A549 (cell line): Measurements from ENCODE around the gene EVI2A. TPM values are rescaled to one million over a fixed set of nuclear protein-coding genes. Genes with fewer than 3 reads are reported as not detected.

Experiments used
- ATAC-seq, 2 experiments: fragments of 200-7000 bp in 1 of 2; fragments of >200 bp in 1 of 2; cut with Nextera tagmentation in 1 of 2; cut with Tn5 transposase in 1 of 2; 3 replicates each; pipeline versions ENCODE4 v1.8.0 to v1.9.1; 2018 to 2020; ENCODE audit warnings: mild to moderate bottlenecking in 1 of 2, moderate library complexity in 1 of 2
- CTCF ChIA-PET: fragments of 300-600 bp; sonication (Branson Sonifier 250); formaldehyde crosslinking; extraction: SDS; loops from one replicate; lab custom pipeline; 2021; ENCODE audit warnings: antibody characterized with exemption, inconsistent platforms; lab: Yijun Ruan, JAX
- POLR2A ChIA-PET: fragments of 350-600 bp; formaldehyde crosslinking; extraction: SDS; loops from one replicate; lab custom pipeline; 2021; ENCODE audit warnings: antibody characterized with exemption, inconsistent platforms; lab: Yijun Ruan, JAX
- DNase-seq, 2 experiments: peaks; one replicate each; pipeline versions ENCODE4 v3.0.0 to v3.0.0-alpha.2; 2011 to 2016; ENCODE audit warnings: low read depth in 1 of 2, low spot score in 1 of 2
- FAIRE-seq: peaks from 2 replicates; lab custom pipeline; 2011; peaks lifted over from hg19 to GRCh38; lab: Jason Lieb, UNC
- H3K27ac ChIP-seq, 2 experiments: fragments of >200 bp; sonication (Bioruptor Twin); formaldehyde crosslinking; 3 replicates each; pipeline ENCODE4 v1.5.1; 2016 to 2017
- H3K4me1 ChIP-seq: fragments of >200 bp; sonication (Bioruptor Twin); formaldehyde crosslinking; 3 replicates; pipeline ENCODE4 v1.6.1; 2016
- H3K4me2 ChIP-seq: fragments of >200 bp; sonication (Bioruptor Twin); formaldehyde crosslinking; 3 replicates; pipeline ENCODE4 v1.6.1; 2016
- H3K4me3 ChIP-seq: fragments of >200 bp; sonication (Bioruptor Twin); formaldehyde crosslinking; 3 replicates; pipeline ENCODE4 v1.5.1; 2016
- H3K9me3 ChIP-seq: fragments of >200 bp; sonication (Bioruptor Twin); formaldehyde crosslinking; 3 replicates; pipeline ENCODE4 v1.6.1; 2016
- CBX2 ChIP-seq: fragments of 200-600 bp; sonication (generic); IDR thresholded peaks from 2 replicates; pipeline ENCODE4 v1.6.1; 2016; ENCODE audit warnings: low read depth, mild to moderate bottlenecking, borderline replicate concordance
- CBX8 ChIP-seq: fragments of 200-600 bp; sonication (generic); IDR thresholded peaks from 2 replicates; pipeline ENCODE4 v1.6.1; 2016
- CHD2 ChIP-seq: fragments of 150-350 bp; IDR thresholded peaks from 2 replicates; pipeline ENCODE4 v1.6.1; 2014; ENCODE audit warnings: low read length; ENCODE audit not compliant: partially characterized antibody
- EHF ChIP-seq: fragments of 250-450 bp; sonication (Bioruptor Pico); IDR thresholded peaks from 2 replicates; pipeline ENCODE4 v1.5.0; 2020; ENCODE audit warnings: mild to moderate bottlenecking
- FOSB ChIP-seq: fragments of 250-450 bp; sonication (Bioruptor Pico); IDR thresholded peaks from 2 replicates; pipeline ENCODE4 v1.5.0; 2020; ENCODE audit warnings: mild to moderate bottlenecking, moderate library complexity
- GATA3 ChIP-seq: IDR thresholded peaks from 2 replicates; pipeline ENCODE4 v1.6.1; 2012; ENCODE audit warnings: borderline replicate concordance
- HDAC2 ChIP-seq: fragments of 200-600 bp; sonication (generic); IDR thresholded peaks from 2 replicates; pipeline ENCODE4 v1.6.1; 2016
- HEYL ChIP-seq: fragments of 250-450 bp; sonication (Bioruptor Pico); IDR thresholded peaks from 2 replicates; pipeline ENCODE4 v1.8.0; 2021; ENCODE audit warnings: mild to moderate bottlenecking, moderate library complexity
- HMGXB4 ChIP-seq: fragments of 250-450 bp; sonication (Bioruptor Pico); IDR thresholded peaks from 2 replicates; pipeline ENCODE4 v1.5.0; 2021; ENCODE audit warnings: mild to moderate bottlenecking, moderate library complexity, borderline replicate concordance
- JUN ChIP-seq, 2 experiments: fragments of >200 bp; sonication (Bioruptor Twin); formaldehyde crosslinking; IDR thresholded peaks; 2 replicates in 1 of 2; 3 replicates in 1 of 2; pipeline ENCODE4 v1.6.1; 2016 to 2017
- JUNB ChIP-seq: fragments of >200 bp; sonication (Bioruptor Twin); formaldehyde crosslinking; IDR thresholded peaks from 2 replicates; pipeline ENCODE4 v1.6.1; 2016
- MAFK ChIP-seq: fragments of 450-650 bp; IDR thresholded peaks from 2 replicates; pipeline ENCODE4 v1.6.1; 2014; ENCODE audit not compliant: partially characterized antibody
- MYC ChIP-seq: IDR thresholded peaks from 2 replicates; pipeline ENCODE4 v1.6.1; 2012; ENCODE audit warnings: mild to moderate bottlenecking, inconsistent platforms, low read length, improper control_type of control experiment, borderline replicate concordance
- NPAS2 ChIP-seq: fragments of 250-450 bp; sonication (Bioruptor Pico); IDR thresholded peaks from 2 replicates; pipeline ENCODE4 v1.8.0; 2022; ENCODE audit warnings: mild to moderate bottlenecking, moderate library complexity, borderline replicate concordance
- NR3C1 ChIP-seq: fragments of >200 bp; sonication (Bioruptor Twin); formaldehyde crosslinking; IDR thresholded peaks from 3 replicates; pipeline ENCODE4 v1.6.1; 2017
- PHF8 ChIP-seq: fragments of 200-600 bp; sonication (generic); IDR thresholded peaks from 2 replicates; pipeline ENCODE4 v1.6.1; 2016; ENCODE audit warnings: low read depth, mild to moderate bottlenecking, antibody characterized with exemption, moderate library complexity, borderline replicate concordance
- POLR2A ChIP-seq: IDR thresholded peaks from 2 replicates; pipeline ENCODE4 v1.6.1; 2012; ENCODE audit warnings: mild to moderate bottlenecking, low read length
- POLR2AphosphoS2 ChIP-seq: conservative IDR thresholded peaks from 2 replicates; pipeline ENCODE4 v1.6.1; 2012; ENCODE audit warnings: low read length, improper control_type of control experiment, inconsistent platforms
- SREBF2 ChIP-seq: fragments of 450-650 bp; IDR thresholded peaks from 2 replicates; pipeline ENCODE4 v1.6.1; 2014; ENCODE audit warnings: mild to moderate bottlenecking, moderate library complexity
- TFCP2L1 ChIP-seq: fragments of 250-450 bp; sonication (Bioruptor Pico); IDR thresholded peaks from 2 replicates; pipeline ENCODE4 v1.5.0; 2021; ENCODE audit warnings: mild to moderate bottlenecking
- TP53 ChIP-seq: fragments of 250-450 bp; sonication (Bioruptor Pico); IDR thresholded peaks from 2 replicates; pipeline ENCODE4 v1.5.0; 2021; ENCODE audit warnings: mild to moderate bottlenecking, moderate library complexity
- ZC3H11A ChIP-seq: fragments of 450-650 bp; IDR thresholded peaks from 2 replicates; pipeline ENCODE4 v1.6.1; 2014; ENCODE audit warnings: antibody characterized with exemption, mild to moderate bottlenecking
- ZFP36 ChIP-seq: fragments of 450-650 bp; IDR thresholded peaks from 2 replicates; pipeline ENCODE4 v1.6.1; 2014; ENCODE audit warnings: borderline replicate concordance; ENCODE audit not compliant: partially characterized antibody
- ZNF302 ChIP-seq: fragments of 250-450 bp; sonication (Bioruptor Pico); IDR thresholded peaks from 2 replicates; pipeline ENCODE4 v1.9.0; 2021; ENCODE audit warnings: inconsistent platforms, mild to moderate bottlenecking, moderate library complexity
- WGBS: methylation state at CpG from one replicate; pipeline ENCODE4 v1.1.6; 2017; ENCODE audit errors: missing lambda C conversion rate; 5-methylcytosine and 5-hydroxymethylcytosine counted together
- polyA plus RNA-seq, 4 experiments: library from polyadenylated mRNA; depleted of rRNA in 3 of 4; stranded (reverse); fragments of >200 nt; fragmentation: RNase III in 1 of 4; extraction: RNeasy Plus Mini Kit Qiagen cat#74134 plus additional on column Dnase treatment in 1 of 4; gene quantifications; 2 replicates in 3 of 4; 3 replicates in 1 of 4; pipeline ENCODE4 v1.2.3, GENCODE V29; 2011 to 2017

The EVI2A gene
- polyA plus RNA-seq, 2 of the 4 experiments (the other 2 are of a cell fraction): not detected

GRCh38 chr17:31273516-31273915 is 47.9 kb downstream of the EVI2A start:
- DNase-seq (no peak), FAIRE-seq (peak; percentile 23), ATAC-seq (no peak)
- TF ChIP-seq NPAS2 (CRISPR knock-in tag) (no peak), POLR2AphosphoS2 (no peak), NR3C1 (no peak), CBX2 (no peak), PHF8 (no peak), HMGXB4 (no peak), ZFP36 (no peak), EHF (CRISPR knock-in tag) (no peak), TP53 (CRISPR knock-in tag) (no peak), ZNF302 (CRISPR knock-in tag) (no peak), CBX8 (no peak)
- WGBS: 92% methylated on average over 1 of the region's 1 CpG
- Histone ChIP-seq H3K4me2 (no peak overlapping the region; the same call in 2 of the 3 replicates), H3K27ac (no peak overlapping the region; a peak in 1 of 6 replicates), H3K4me3 (no peak overlapping the region), H3K4me1 (peaks cover 37% of the 10 kb centered on the region), H3K9me3 (no peaks in the 10 kb centered on the region)
- POLR2A ChIA-PET: no interaction called here
- CTCF ChIA-PET: no interaction called here

GRCh38 chr17:31272803-31273202 is 48.6 kb downstream of the EVI2A start:
- Histone ChIP-seq H3K4me1 (peaks cover 44% of the 10 kb centered on the region), H3K4me2 (no peak overlapping the region), H3K27ac (no peak overlapping the region), H3K9me3 (no peaks in the 10 kb centered on the region), H3K4me3 (no peak overlapping the region)
- POLR2A ChIA-PET: no interaction called here
- TF ChIP-seq MAFK (peak; percentile 79), TFCP2L1 (CRISPR knock-in tag) (no peak)
- FAIRE-seq (no peak), DNase-seq (no peak), ATAC-seq (no peak)
- CTCF ChIA-PET: no interaction called here

- peak; percentile 23 for FAIRE-seq
- POLR2A ChIA-PET: no interaction called here
- 88% methylated on average over 1 of the region's 1 CpG for WGBS
Observed at GRCh38 chr17:31272236-31272635, 49.2 kb downstream of the EVI2A start.

More at GRCh38 chr17:31272236-31272635, 49.2 kb downstream of the EVI2A start:
- no peak overlapping the region for H3K4me3 ChIP-seq
- no peak overlapping the region for H3K27ac ChIP-seq
- DNase-seq: no peak
- CTCF ChIA-PET: no interaction called here
- ATAC-seq: no peak
- no peaks in the 10 kb centered on the region for H3K9me3 ChIP-seq
- peaks cover 49% of the 10 kb centered on the region for H3K4me1 ChIP-seq
- no peak overlapping the region for H3K4me2 ChIP-seq
- TF ChIP-seq CHD2 (no peak), HEYL (CRISPR knock-in tag) (no peak), HDAC2 (no peak), JUN (IDR thresholded peaks at IDR 0.05) (no peak), MYC (no peak), ZFP36 (no peak), HMGXB4 (no peak), SREBF2 (no peak), POLR2A (no peak), FOSB (CRISPR knock-in tag) (no peak), ZC3H11A (no peak), GATA3 (no peak), JUNB (no peak)
